NT2/D1 (cell line): ENCODE measurements around the gene CEMP1.
A peak's percentile ranks its signal among the peaks of the same experiment; 100 is the strongest.

Experiments used
- DNase-seq: peaks from one replicate; pipeline ENCODE4 v3.0.0-alpha.2; 2011; ENCODE audit warnings: low read depth, low spot score
- H3K27me3 ChIP-seq: 2 replicates; pipeline ENCODE4 v1.6.0; 2011; ENCODE audit warnings: mild to moderate bottlenecking; ENCODE audit not compliant: insufficient read length, insufficient read depth
- H3K36me3 ChIP-seq: 2 replicates; pipeline ENCODE4 v1.6.1; 2011; ENCODE audit warnings: mild to moderate bottlenecking, low read length, mixed read lengths; ENCODE audit not compliant: insufficient read depth, insufficient read length
- H3K4me1 ChIP-seq: 2 replicates; pipeline ENCODE4 v1.5.1; 2011; ENCODE audit not compliant: insufficient read depth, insufficient read length
- H3K4me3 ChIP-seq: 2 replicates; pipeline ENCODE4 v1.5.1; 2011; ENCODE audit warnings: low read depth; ENCODE audit not compliant: insufficient read length
- H3K9ac ChIP-seq: 2 replicates; pipeline ENCODE4 v1.6.0; 2011; ENCODE audit warnings: low read depth; ENCODE audit not compliant: insufficient read length
- H3K9me3 ChIP-seq: 2 replicates; pipeline ENCODE4 v1.5.1; 2011; ENCODE audit warnings: mild to moderate bottlenecking, low read length; ENCODE audit not compliant: insufficient read depth
- SUZ12 ChIP-seq: IDR thresholded peaks from 2 replicates; pipeline ENCODE4 v1.6.1; 2011; ENCODE audit not compliant: insufficient read length, insufficient read depth; ENCODE audit errors: extremely low read depth
- YY1 ChIP-seq: IDR thresholded peaks from 2 replicates; pipeline ENCODE4 v1.6.1; 2011; ENCODE audit not compliant: insufficient read length, insufficient read depth
- ZNF274 ChIP-seq: IDR thresholded peaks from 2 replicates; pipeline ENCODE4 v1.6.1; 2011; ENCODE audit warnings: mild to moderate bottlenecking, low read depth, low read length

Gene CEMP1

DNA sequence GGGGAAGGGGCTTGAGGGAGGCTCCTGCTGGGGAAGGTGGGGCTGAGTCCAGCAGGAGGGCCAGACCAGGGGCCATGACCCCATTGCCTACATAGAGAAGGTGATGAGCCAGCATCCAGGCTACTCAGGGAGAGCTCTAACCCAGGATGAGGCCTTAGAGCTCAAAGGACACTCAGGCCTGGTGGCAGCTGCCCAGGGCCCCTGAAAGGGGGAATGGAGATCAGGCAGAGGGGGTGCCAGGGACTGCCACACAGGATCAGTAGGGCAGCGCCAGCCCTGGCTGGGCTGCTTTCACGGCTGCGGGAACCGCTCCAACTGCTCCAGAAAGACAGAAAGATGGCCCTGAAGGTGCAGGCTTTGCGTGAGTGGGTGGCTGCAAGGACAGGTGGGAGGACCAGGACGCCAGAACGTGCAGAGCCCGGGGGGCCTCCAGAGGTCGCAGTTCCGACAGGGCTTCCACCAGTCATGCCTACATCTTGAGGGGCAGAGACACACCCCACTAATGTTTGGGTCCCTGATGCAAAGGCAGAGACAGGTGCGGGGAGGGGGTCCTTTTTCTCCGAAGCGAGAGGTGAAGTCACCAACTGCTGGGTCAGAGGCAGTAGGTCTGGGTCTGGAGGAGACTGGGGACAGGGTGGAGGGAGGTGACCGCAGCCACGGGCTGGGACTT is 18.3 kb downstream of the CEMP1 start:
- H3K36me3 ChIP-seq: peaks cover 19% of the 10 kb centered on the region
- no peak for DNase-seq
- H3K4me1 ChIP-seq: peaks cover 31% of the 10 kb centered on the region
- TF ChIP-seq SUZ12 (no peak), ZNF274 (no peak), YY1 (no peak)
- no peaks in the 10 kb centered on the region for H3K27me3 ChIP-seq
- H3K9ac ChIP-seq: peak overlapping the region; percentile 90
- no peaks in the 10 kb centered on the region for H3K9me3 ChIP-seq
- peak overlapping the region; percentile 91 for H3K4me3 ChIP-seq

DNA sequence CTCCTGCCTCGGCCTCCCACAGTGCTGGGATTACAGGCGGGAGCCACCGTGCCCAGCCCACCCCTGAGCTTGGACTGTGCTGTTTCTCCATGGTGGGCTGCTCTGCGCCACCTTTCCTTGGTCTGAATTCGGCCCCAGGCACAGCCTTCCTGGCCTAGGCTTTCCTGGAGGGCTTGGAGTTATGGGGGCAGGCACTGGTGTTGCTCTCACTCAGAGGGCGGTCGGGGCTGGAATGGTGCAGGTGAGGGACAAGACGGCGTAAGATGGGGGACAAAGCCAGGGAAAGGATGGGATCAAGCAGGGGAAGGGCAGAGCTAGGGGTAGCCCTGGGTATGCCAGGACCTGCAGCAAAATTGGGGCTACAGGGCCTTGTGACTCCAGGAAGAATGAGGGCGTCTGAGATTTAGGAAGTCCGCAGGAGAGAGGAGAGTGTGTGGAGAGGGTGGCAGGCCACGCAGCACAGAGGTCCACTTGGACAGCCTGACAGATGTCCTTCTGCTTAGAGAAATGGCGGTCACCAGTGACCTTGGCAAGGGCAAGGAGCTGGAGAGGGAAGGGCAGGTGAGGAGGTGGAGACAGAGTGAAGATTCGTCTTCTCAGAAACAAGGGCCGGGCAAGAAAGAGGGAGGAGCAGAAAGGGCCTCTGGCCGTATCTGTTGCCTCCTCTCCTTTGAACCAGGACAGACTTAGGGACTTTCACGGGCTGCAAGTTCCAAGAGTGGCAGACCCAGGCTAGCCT is 19.0 kb downstream of the CEMP1 start:
- Histone ChIP-seq H3K36me3 (peaks cover 17% of the 10 kb centered on the region), H3K27me3 (no peaks in the 10 kb centered on the region), H3K9me3 (no peaks in the 10 kb centered on the region), H3K4me1 (peaks cover 31% of the 10 kb centered on the region), H3K4me3 (no peak overlapping the region), H3K9ac (peak overlapping the region; percentile 90)
- no peak for DNase-seq
- TF ChIP-seq SUZ12: no peak
- TF ChIP-seq YY1: no peak
- no peak for TF ChIP-seq ZNF274

DNA sequence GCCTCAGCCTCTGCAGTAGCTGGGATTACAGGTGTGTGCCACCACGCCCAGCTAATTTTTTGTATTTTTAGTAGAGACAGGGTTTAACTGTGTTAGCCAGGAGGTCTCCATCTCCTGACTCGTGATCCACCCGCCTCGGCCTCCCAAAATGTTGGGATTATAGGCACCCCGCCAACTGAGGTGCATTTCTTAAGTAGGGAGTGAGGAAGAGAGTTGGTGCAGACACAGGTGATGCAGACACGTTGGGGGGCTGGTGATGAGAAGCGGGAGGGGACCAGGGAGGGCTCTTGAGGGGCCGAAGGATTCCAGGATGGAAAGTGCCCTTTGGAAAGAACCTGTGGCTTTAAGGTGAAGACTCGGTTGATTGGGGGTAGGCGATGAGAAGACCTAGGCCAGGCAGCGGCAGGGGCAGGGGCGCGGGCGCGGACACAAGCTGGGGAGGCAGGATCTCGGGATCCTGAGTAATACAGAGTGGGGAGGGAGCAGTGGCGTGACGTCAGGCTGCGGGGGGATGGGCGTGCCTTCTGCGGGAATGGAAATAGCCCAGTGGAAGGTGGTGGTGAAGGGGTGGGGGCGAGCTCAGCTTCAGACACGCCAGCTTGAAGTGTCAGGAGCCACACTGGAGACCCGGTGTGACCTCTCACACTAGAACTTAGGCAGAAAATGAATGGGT is 19.9 kb downstream of the CEMP1 start:
- H3K36me3 ChIP-seq: peaks cover 8% of the 10 kb centered on the region
- peak overlapping the region; percentile 2 for H3K4me3 ChIP-seq
- DNase-seq: no peak
- H3K9me3 ChIP-seq: no peaks in the 10 kb centered on the region
- TF ChIP-seq YY1 (no peak), ZNF274 (no peak), SUZ12 (no peak)
- H3K9ac ChIP-seq: peak overlapping the region; percentile 16
- H3K4me1 ChIP-seq: peaks cover 31% of the 10 kb centered on the region
- no peaks in the 10 kb centered on the region for H3K27me3 ChIP-seq

DNA sequence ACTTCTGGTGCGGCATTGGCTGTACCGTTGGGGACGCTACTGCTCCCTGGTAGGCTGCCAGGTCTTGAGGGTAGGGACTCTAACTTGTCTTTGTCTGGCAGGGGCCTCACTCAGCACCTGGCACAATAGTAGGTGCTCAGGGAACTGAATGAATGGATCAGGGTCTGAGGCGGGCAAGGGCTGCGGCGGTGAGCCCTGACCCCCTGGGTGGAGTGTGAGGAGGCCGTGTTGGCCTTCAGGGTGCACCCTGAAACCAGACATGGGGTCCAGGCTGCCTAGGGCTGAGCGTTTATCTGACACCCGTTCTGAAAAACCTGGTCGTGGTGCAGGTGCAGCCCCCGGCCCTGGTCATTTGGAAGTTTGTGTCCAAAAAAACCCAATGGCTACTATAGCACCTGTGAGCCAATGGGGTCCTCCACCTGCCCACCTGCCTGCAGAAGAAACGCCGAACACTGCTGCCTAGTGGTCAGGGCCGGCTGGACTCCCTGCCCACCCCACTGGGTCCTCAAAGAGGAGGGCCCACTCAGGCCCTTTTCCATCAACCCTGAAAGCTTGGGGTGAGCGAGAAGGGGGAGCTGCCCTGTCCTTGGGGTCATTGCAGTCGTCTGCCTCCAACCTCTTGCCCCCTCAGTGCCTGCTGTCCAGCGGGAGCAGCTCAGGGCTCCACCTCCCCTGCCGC is 22.3 kb downstream of the CEMP1 start:
- H3K4me1 ChIP-seq: peaks cover 27% of the 10 kb centered on the region
- no peaks in the 10 kb centered on the region for H3K9me3 ChIP-seq
- H3K27me3 ChIP-seq: no peaks in the 10 kb centered on the region
- H3K4me3 ChIP-seq: no peak overlapping the region
- no peak for TF ChIP-seq ZNF274
- TF ChIP-seq YY1: no peak
- no peak for TF ChIP-seq SUZ12
- no peak overlapping the region for H3K9ac ChIP-seq
- H3K36me3 ChIP-seq: no peaks in the 10 kb centered on the region
- no peak for DNase-seq

DNA sequence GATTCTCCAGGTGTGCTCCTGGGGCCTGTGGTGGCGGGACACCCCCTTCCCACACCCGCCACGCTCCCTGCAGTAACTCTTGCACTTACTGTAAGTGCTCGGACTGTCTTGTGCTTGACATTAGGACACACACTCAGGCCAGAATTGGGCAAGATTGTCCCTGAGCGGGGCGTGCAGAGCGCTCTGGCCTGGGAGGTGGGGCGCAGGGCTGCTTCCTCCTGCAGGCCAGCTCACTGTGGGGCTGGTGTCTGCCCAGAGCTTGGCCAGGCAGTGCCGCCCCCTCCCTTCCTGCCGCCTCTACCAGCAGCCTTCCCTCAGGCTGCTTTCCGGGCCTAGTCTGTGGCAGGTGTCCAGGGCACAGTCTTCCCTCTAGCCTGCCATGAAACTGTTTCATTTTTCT is 23.5 kb downstream of the CEMP1 start:
- peak overlapping the region; percentile 13 for H3K9ac ChIP-seq
- TF ChIP-seq SUZ12 (no peak), ZNF274 (no peak)
- DNase-seq: no peak
- H3K4me1 ChIP-seq: peaks cover 22% of the 10 kb centered on the region
- no peak overlapping the region for H3K4me3 ChIP-seq
- H3K9me3 ChIP-seq: no peaks in the 10 kb centered on the region
- H3K36me3 ChIP-seq: no peaks in the 10 kb centered on the region
- H3K27me3 ChIP-seq: no peaks in the 10 kb centered on the region

DNA sequence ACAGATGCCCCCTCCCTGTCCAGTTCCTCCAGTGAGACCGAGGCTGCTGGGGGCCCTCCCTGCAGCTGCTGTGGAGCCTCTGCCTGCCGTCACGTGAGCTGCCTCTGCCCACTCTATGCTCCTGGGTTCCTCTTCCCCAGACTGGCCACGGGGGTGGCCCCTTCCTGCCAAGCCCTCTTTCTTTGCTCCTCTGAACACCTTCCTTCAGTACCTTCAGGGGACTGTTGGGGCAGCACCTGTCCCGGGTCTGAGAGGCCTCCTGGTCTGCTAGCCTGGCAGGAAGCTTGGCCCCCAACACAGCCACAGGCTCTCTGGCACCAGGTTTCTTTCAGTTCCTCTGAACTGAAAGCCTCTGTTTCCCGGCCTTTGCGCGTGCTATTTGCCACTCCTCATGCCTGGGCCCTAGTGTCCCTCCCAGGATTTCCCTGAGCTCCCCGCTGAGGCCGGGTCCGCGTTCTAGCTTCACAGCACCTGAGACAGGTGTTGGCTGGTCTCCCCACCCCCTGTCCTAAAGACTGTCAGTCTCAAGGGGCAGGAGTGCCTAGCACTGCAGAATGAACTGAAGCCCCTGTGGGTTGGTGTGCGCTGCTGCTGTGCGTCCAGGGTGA is 24.1 kb downstream of the CEMP1 start:
- Histone ChIP-seq H3K36me3 (no peaks in the 10 kb centered on the region), H3K4me3 (no peak overlapping the region), H3K27me3 (no peaks in the 10 kb centered on the region), H3K9ac (peak overlapping the region; percentile 13), H3K9me3 (no peaks in the 10 kb centered on the region), H3K4me1 (peaks cover 18% of the 10 kb centered on the region)
- DNase-seq: no peak
- TF ChIP-seq SUZ12 (no peak), ZNF274 (no peak), YY1 (no peak)

DNA sequence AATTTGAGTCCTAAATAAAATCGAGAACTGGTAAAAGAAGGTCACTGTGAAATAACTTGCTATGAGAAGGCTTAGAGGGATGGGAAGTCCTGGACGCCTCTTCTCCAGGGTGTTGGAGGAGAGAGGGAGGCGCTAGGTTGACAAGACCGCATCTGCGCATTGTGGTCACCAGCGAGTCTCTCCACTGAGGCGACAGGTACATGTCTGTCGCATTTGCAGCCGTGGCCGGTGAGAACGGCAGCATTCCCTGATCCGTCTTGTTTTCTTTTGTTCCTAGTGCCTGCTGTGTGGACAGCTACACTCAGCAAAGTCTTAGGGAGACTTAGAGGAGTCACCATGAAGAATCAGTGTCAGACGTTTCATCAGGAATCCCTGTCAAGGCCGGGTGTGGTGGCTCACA is 25.5 kb downstream of the CEMP1 start:
- TF ChIP-seq SUZ12 (no peak), ZNF274 (no peak), YY1 (no peak)
- no peaks in the 10 kb centered on the region for H3K9me3 ChIP-seq
- H3K27me3 ChIP-seq: no peaks in the 10 kb centered on the region
- DNase-seq: no peak
- peaks cover 19% of the 10 kb centered on the region for H3K4me1 ChIP-seq
- H3K9ac ChIP-seq: no peak overlapping the region
- peaks cover 2% of the 10 kb centered on the region for H3K36me3 ChIP-seq
- H3K4me3 ChIP-seq: no peak overlapping the region
